Osteoblast (primary cell): Measurements from ENCODE around the gene PDE11A. TPM values are rescaled to one million over a fixed set of nuclear protein-coding genes. Genes with fewer than 3 reads are reported as not detected.

Experiments
- DNase-seq: peaks from one replicate; pipeline ENCODE4 v3.0.0; 2011; ENCODE audit warnings: low spot score, mixed read lengths; ENCODE audit not compliant: insufficient read length; ENCODE audit errors: missing footprints
- H2AFZ ChIP-seq: 2 replicates; pipeline ENCODE4 v1.6.0; 2011; ENCODE audit warnings: mild to moderate bottlenecking, low read length
- H3K27ac ChIP-seq: 2 replicates; pipeline ENCODE4 v1.5.1; 2011; ENCODE audit warnings: mild to moderate bottlenecking, low read depth, low read length, moderate library complexity
- H3K27me3 ChIP-seq: 2 replicates; pipeline ENCODE4 v1.6.0; 2012; ENCODE audit warnings: mild to moderate bottlenecking, control low read depth, inconsistent platforms, low read length, moderate library complexity; ENCODE audit not compliant: insufficient read depth
- H3K36me3 ChIP-seq: 2 replicates; pipeline ENCODE4 v1.5.1; 2011; ENCODE audit warnings: mild to moderate bottlenecking, low read length, control low read depth, moderate library complexity; ENCODE audit not compliant: insufficient read depth
- H3K4me1 ChIP-seq: 2 replicates; pipeline ENCODE4 v1.5.1; 2011; ENCODE audit warnings: mild to moderate bottlenecking, low read length, control low read depth, moderate library complexity; ENCODE audit not compliant: insufficient read depth
- H3K4me2 ChIP-seq: 2 replicates; pipeline ENCODE4 v1.6.0; 2011; ENCODE audit warnings: mild to moderate bottlenecking, low read length; ENCODE audit not compliant: insufficient read depth
- H3K4me3 ChIP-seq: fragments of 200-600 bp; sonication (generic); 3 replicates; pipeline ENCODE4 v1.5.1; 2012; ENCODE audit warnings: mild to moderate bottlenecking, low read length, inconsistent platforms; ENCODE audit not compliant: insufficient read depth
- H3K79me2 ChIP-seq: 2 replicates; pipeline ENCODE4 v1.6.0; 2012; ENCODE audit warnings: mild to moderate bottlenecking, low read length, control low read depth, inconsistent platforms; ENCODE audit not compliant: insufficient read depth
- H3K9me3 ChIP-seq: 2 replicates; pipeline ENCODE4 v1.5.1; 2011; ENCODE audit warnings: low read depth, low read length, control low read depth
- H4K20me1 ChIP-seq: 2 replicates; pipeline ENCODE4 v1.6.0; 2012; ENCODE audit warnings: mild to moderate bottlenecking, low read length, control low read depth; ENCODE audit not compliant: insufficient read depth
- CTCF ChIP-seq: IDR thresholded peaks from 2 replicates; pipeline ENCODE4 v1.5.1; 2011; ENCODE audit warnings: mild to moderate bottlenecking, low read depth, low read length, moderate library complexity; ENCODE audit errors: extremely low read depth
- total RNA-seq: library from RNA; depleted of rRNA; stranded (reverse); fragments of >200 nt; gene quantifications from 2 replicates; pipeline ENCODE4 v1.2.3, GENCODE V29; 2012

PDE11A gene
- total RNA-seq, 1 donor: 0.36 TPM

GRCh38 chr2:177595126-177595845 is 477.3 kb downstream of the PDE11A start:
- H3K4me1 ChIP-seq: peaks cover 6% of the 10 kb centered on the region
- TF ChIP-seq CTCF: no peak
- H3K27ac ChIP-seq: no peak overlapping the region
- H3K4me3 ChIP-seq: no peak overlapping the region
- no peaks in the 10 kb centered on the region for H3K79me2 ChIP-seq
- H3K27me3 ChIP-seq: peaks cover 15% of the 10 kb centered on the region
- H3K9me3 ChIP-seq: no peaks in the 10 kb centered on the region
- H3K4me2 ChIP-seq: no peak overlapping the region
- no peak for DNase-seq
- H3K36me3 ChIP-seq: no peaks in the 10 kb centered on the region
- H4K20me1 ChIP-seq: no peaks in the 10 kb centered on the region
- no peak overlapping the region for H2AFZ ChIP-seq

- Histone ChIP-seq H3K27me3 (peaks cover 5% of the 10 kb centered on the region), H3K4me2 (no peak overlapping the region), H3K4me3 (no peak overlapping the region), H4K20me1 (no peaks in the 10 kb centered on the region), H3K79me2 (no peaks in the 10 kb centered on the region), H2AFZ (no peak overlapping the region), H3K27ac (no peak overlapping the region), H3K4me1 (peaks cover 6% of the 10 kb centered on the region), H3K9me3 (no peaks in the 10 kb centered on the region), H3K36me3 (no peaks in the 10 kb centered on the region)
- no peak for TF ChIP-seq CTCF
- DNase-seq: no peak
Observed at GRCh38 chr2:177593402-177593801, 479.2 kb downstream of the PDE11A start.

GRCh38 chr2:177592945-177593344 is 479.6 kb downstream of the PDE11A start:
- no peaks in the 10 kb centered on the region for H3K36me3 ChIP-seq
- H3K27ac ChIP-seq: no peak overlapping the region
- H2AFZ ChIP-seq: no peak overlapping the region
- H3K27me3 ChIP-seq: peaks cover 3% of the 10 kb centered on the region
- TF ChIP-seq CTCF: no peak
- no peaks in the 10 kb centered on the region for H4K20me1 ChIP-seq
- no peak overlapping the region for H3K4me2 ChIP-seq
- no peaks in the 10 kb centered on the region for H3K9me3 ChIP-seq
- no peak overlapping the region for H3K4me3 ChIP-seq
- DNase-seq: no peak
- peaks cover 3% of the 10 kb centered on the region for H3K4me1 ChIP-seq
- no peaks in the 10 kb centered on the region for H3K79me2 ChIP-seq

- no peak for DNase-seq
Observed at GRCh38 chr2:177592397-177592796, 480.2 kb downstream of the PDE11A start.

More at GRCh38 chr2:177592397-177592796, 480.2 kb downstream of the PDE11A start:
- no peak overlapping the region for H3K27ac ChIP-seq
- H3K36me3 ChIP-seq: no peaks in the 10 kb centered on the region
- TF ChIP-seq CTCF: no peak
- H3K4me3 ChIP-seq: no peak overlapping the region
- no peak overlapping the region for H3K4me2 ChIP-seq
- H3K27me3 ChIP-seq: no peaks in the 10 kb centered on the region
- no peaks in the 10 kb centered on the region for H3K9me3 ChIP-seq
- H2AFZ ChIP-seq: no peak overlapping the region
- no peaks in the 10 kb centered on the region for H3K4me1 ChIP-seq
- H3K79me2 ChIP-seq: no peaks in the 10 kb centered on the region
- no peaks in the 10 kb centered on the region for H4K20me1 ChIP-seq
